ENCODE measurements around the gene ZFAND3. TPM values are rescaled to one million over a fixed set of nuclear protein-coding genes. Genes with fewer than 3 reads are reported as not detected.

The ZFAND3 gene
- total RNA-seq, 1 donor from 2014 or later = 89.6 TPM

- no peak for DNase-seq (ENCODE audit: low spot score)
Measured at GRCh38 chr6:38166411-38167240, 347.1 kb downstream of the ZFAND3 start.

- DNase-seq (ENCODE audit: low spot score) = no peak
Measured at GRCh38 chr6:38167598-38167997, 348.1 kb downstream of the ZFAND3 start.

- DNase-seq (ENCODE audit: low spot score) = no peak
Measured at GRCh38 chr6:38168126-38168525, 348.6 kb downstream of the ZFAND3 start.

- DNase-seq (ENCODE audit: low spot score) = no peak
Measured at GRCh38 chr6:38168699-38169098, 349.2 kb downstream of the ZFAND3 start.

- no peak for DNase-seq (ENCODE audit: low spot score)
Measured at GRCh38 chr6:38169221-38169976, 349.9 kb downstream of the ZFAND3 start.

GRCh38 chr6:38169977-38170526 is 350.5 kb downstream of the ZFAND3 start:
- no peak for DNase-seq (ENCODE audit: low spot score)

- DNase-seq (ENCODE audit: low spot score) = no peak
Measured at GRCh38 chr6:38170666-38171355, 351.3 kb downstream of the ZFAND3 start.

GRCh38 chr6:38171997-38172738 is 352.6 kb downstream of the ZFAND3 start:
- no peak for DNase-seq (ENCODE audit: low spot score)

GRCh38 chr6:38172739-38173410 is 353.3 kb downstream of the ZFAND3 start:
- DNase-seq (ENCODE audit: low spot score) = no peak

- no peak for DNase-seq (ENCODE audit: low spot score)
Measured at GRCh38 chr6:38173909-38174308, 354.4 kb downstream of the ZFAND3 start.

- DNase-seq (ENCODE audit: low spot score) = no peak
Measured at GRCh38 chr6:38174315-38174714, 354.8 kb downstream of the ZFAND3 start.

- no peak for DNase-seq (ENCODE audit: low spot score)
Measured at GRCh38 chr6:38174806-38175495, 355.4 kb downstream of the ZFAND3 start.

- no peak for DNase-seq (ENCODE audit: low spot score)
Measured at GRCh38 chr6:38175786-38176185, 356.3 kb downstream of the ZFAND3 start.

- no peak for DNase-seq (ENCODE audit: low spot score)
Measured at GRCh38 chr6:38176797-38177751, 357.5 kb downstream of the ZFAND3 start.

GRCh38 chr6:38177882-38178583 is 358.5 kb downstream of the ZFAND3 start:
- peak; percentile 77 for DNase-seq (ENCODE audit: low spot score)

GRCh38 chr6:38178584-38178886 is 359.0 kb downstream of the ZFAND3 start:
- no peak for DNase-seq (ENCODE audit: low spot score)

- peak; percentile 71 for DNase-seq (ENCODE audit: low spot score)
Measured at GRCh38 chr6:38179300-38179699, 359.8 kb downstream of the ZFAND3 start.
